Neural cell (in vitro differentiated cells): ENCODE data around the gene CATSPERD. TPM values are rescaled to one million over a fixed set of nuclear protein-coding genes. Genes with fewer than 3 reads are reported as not detected.

ENCODE experiments used
- H2AFZ ChIP-seq: fragments of 200-600, 300-800 bp; sonication (generic), shearing (Covaris generic); 2 replicates; pipeline ENCODE4 v1.6.0; 2014; ENCODE audit warnings: low read depth, mild to moderate bottlenecking, antibody characterized with exemption, low read length, moderate library complexity
- H3F3A ChIP-seq: fragments of 200-600 bp; shearing (Covaris generic); 2 replicates; pipeline ENCODE4 v1.6.1; 2016; ENCODE audit warnings: mild to moderate bottlenecking, moderate library complexity, mixed read lengths, antibody characterized with exemption, low read length; ENCODE audit not compliant: insufficient read depth, poor library complexity, severe bottlenecking
- H3K27ac ChIP-seq: fragments of 200-600, 300-800 bp; sonication (generic), shearing (Covaris generic); 2 replicates; pipeline ENCODE4 v1.5.1; 2014; ENCODE audit warnings: mild to moderate bottlenecking, low read length, moderate library complexity
- H3K27me3 ChIP-seq: fragments of 300-800, 200-600 bp; sonication (generic), shearing (Covaris generic); 2 replicates; pipeline ENCODE4 v1.6.0; 2014; ENCODE audit warnings: mild to moderate bottlenecking, low read depth, low read length, moderate library complexity; ENCODE audit not compliant: insufficient read depth
- H3K36me3 ChIP-seq: fragments of 300-800, 200-600 bp; sonication (generic), shearing (Covaris generic); 2 replicates; pipeline ENCODE4 v1.5.1; 2014; ENCODE audit warnings: mild to moderate bottlenecking, antibody characterized with exemption, low read length, moderate library complexity; ENCODE audit not compliant: insufficient read depth
- H3K4me2 ChIP-seq: fragments of 300-800, 200-600 bp; sonication (generic), shearing (Covaris generic); 2 replicates; pipeline ENCODE4 v1.6.0; 2014; ENCODE audit warnings: mild to moderate bottlenecking, low read length
- H3K4me3 ChIP-seq: fragments of 300-800, 200-600 bp; sonication (generic), shearing (Covaris generic); 2 replicates; pipeline ENCODE4 v1.5.1; 2014; ENCODE audit warnings: mild to moderate bottlenecking, low read length, moderate library complexity
- H3K79me2 ChIP-seq: fragments of 200-600 bp; shearing (Covaris generic); replicated peaks from 2 replicates; pipeline ENCODE4 v1.6.0; 2014; ENCODE audit warnings: mild to moderate bottlenecking, low read length, moderate library complexity; ENCODE audit not compliant: insufficient read depth
- H3K9ac ChIP-seq: fragments of 300-800, 200-600 bp; sonication (generic), shearing (Covaris generic); 2 replicates; pipeline ENCODE4 v1.6.1; 2016; ENCODE audit warnings: mild to moderate bottlenecking, low read length, mixed read lengths
- H3K9me2 ChIP-seq: fragments of 200-600 bp; shearing (Covaris generic); 2 replicates; pipeline ENCODE4 v1.6.1; 2016; ENCODE audit warnings: mild to moderate bottlenecking, low read length, mixed read lengths; ENCODE audit not compliant: insufficient read depth
- H3K9me3 ChIP-seq: fragments of 200-600, 300-800 bp; sonication (generic), shearing (Covaris generic); 2 replicates; pipeline ENCODE4 v1.6.1; 2016; ENCODE audit warnings: mild to moderate bottlenecking, mixed run types, low read length, moderate library complexity, mixed read lengths
- H4K20me1 ChIP-seq: fragments of 200-600 bp; shearing (Covaris generic); 2 replicates; pipeline ENCODE4 v1.6.1; 2016; ENCODE audit warnings: mild to moderate bottlenecking, mixed run types; ENCODE audit not compliant: insufficient read depth
- CTCF ChIP-seq: fragments of 450-650 bp; IDR thresholded peaks from 2 replicates; pipeline ENCODE4 v1.5.1; 2014; ENCODE audit warnings: antibody characterized with exemption, mild to moderate bottlenecking, moderate library complexity; ENCODE audit not compliant: poor library complexity, severe bottlenecking
- EP300 ChIP-seq: fragments of 450-650 bp; conservative IDR thresholded peaks from 2 replicates; pipeline ENCODE4 v1.6.1; 2014; ENCODE audit warnings: antibody characterized with exemption, mild to moderate bottlenecking, moderate library complexity; ENCODE audit not compliant: poor library complexity, severe bottlenecking
- EZH2 ChIP-seq: fragments of 200-600, 300-800 bp; shearing (Covaris generic), sonication (generic); IDR thresholded peaks from 2 replicates; pipeline ENCODE4 v1.6.1; 2014; ENCODE audit warnings: antibody characterized with exemption, low read length, borderline replicate concordance, mild to moderate bottlenecking; ENCODE audit not compliant: insufficient read depth, poor library complexity, severe bottlenecking
- MXI1 ChIP-seq: fragments of 450-650 bp; conservative IDR thresholded peaks from 2 replicates; pipeline ENCODE4 v1.6.1; 2014; ENCODE audit warnings: antibody characterized with exemption, mild to moderate bottlenecking; ENCODE audit not compliant: poor library complexity, severe bottlenecking
- POLR2AphosphoS5 ChIP-seq: IDR thresholded peaks from 2 replicates; pipeline ENCODE4 v1.6.1; 2012
- RAD21 ChIP-seq: fragments of 450-650 bp; conservative IDR thresholded peaks from 2 replicates; pipeline ENCODE4 v1.6.1; 2014; ENCODE audit warnings: antibody characterized with exemption, mild to moderate bottlenecking, moderate library complexity
- SMC3 ChIP-seq: fragments of 450-650 bp; conservative IDR thresholded peaks from 2 replicates; pipeline ENCODE4 v1.6.1; 2014; ENCODE audit warnings: antibody characterized with exemption, mild to moderate bottlenecking, moderate library complexity; ENCODE audit not compliant: poor library complexity
- TAF1 ChIP-seq: IDR thresholded peaks from 2 replicates; pipeline ENCODE4 v1.6.1; 2012; ENCODE audit warnings: low read depth
- polyA plus RNA-seq: library from polyadenylated mRNA; depleted of rRNA; stranded (reverse); fragments of >200 nt; gene quantifications from 2 replicates; pipeline ENCODE4 v1.2.3, GENCODE V29; 2014
- TF ChIP-seq, protein P1 (sequence below): IDR thresholded peaks from 2 replicates; pipeline ENCODE4 v1.6.1; 2012; ENCODE audit warnings: borderline replicate concordance

The CATSPERD gene
- polyA plus RNA-seq, 1 donor from 2014 or later = not detected

DNA sequence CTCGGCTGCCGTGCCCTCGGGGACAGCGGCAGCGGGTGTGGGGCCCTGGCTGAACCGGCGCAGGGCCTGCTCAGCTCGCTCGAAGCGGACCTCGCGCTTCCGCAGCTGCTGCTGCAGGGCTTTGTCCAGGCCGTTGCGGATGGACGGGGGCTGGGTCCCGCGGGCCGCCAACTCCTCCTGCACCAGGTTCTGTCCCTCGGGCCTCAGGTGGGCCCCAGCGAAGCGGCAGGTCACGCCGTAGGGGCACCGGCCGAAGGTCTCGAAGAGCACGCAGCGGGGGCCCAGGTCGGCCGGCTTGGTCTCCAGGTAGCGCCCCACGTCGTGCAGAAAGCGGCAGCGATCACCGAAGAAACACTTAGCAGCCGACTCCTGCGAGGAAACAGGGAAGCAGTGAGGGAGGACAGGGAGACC is 68.9 kb downstream of the CATSPERD start:
- Histone ChIP-seq H3K9ac (no peak overlapping the region), H3K4me3 (no peak overlapping the region), H3K27me3 (no peaks in the 10 kb centered on the region), H3K36me3 (no peaks in the 10 kb centered on the region), H2AFZ (no peak overlapping the region), H3F3A (no peaks in the 10 kb centered on the region), H3K9me2 (no peaks in the 10 kb centered on the region), H3K79me2 (no peaks in the 10 kb centered on the region), H3K27ac (no peak overlapping the region), H4K20me1 (no peaks in the 10 kb centered on the region), H3K9me3 (no peaks in the 10 kb centered on the region), H3K4me2 (no peak overlapping the region)
- no peak for TF ChIP-seq CTCF

DNA sequence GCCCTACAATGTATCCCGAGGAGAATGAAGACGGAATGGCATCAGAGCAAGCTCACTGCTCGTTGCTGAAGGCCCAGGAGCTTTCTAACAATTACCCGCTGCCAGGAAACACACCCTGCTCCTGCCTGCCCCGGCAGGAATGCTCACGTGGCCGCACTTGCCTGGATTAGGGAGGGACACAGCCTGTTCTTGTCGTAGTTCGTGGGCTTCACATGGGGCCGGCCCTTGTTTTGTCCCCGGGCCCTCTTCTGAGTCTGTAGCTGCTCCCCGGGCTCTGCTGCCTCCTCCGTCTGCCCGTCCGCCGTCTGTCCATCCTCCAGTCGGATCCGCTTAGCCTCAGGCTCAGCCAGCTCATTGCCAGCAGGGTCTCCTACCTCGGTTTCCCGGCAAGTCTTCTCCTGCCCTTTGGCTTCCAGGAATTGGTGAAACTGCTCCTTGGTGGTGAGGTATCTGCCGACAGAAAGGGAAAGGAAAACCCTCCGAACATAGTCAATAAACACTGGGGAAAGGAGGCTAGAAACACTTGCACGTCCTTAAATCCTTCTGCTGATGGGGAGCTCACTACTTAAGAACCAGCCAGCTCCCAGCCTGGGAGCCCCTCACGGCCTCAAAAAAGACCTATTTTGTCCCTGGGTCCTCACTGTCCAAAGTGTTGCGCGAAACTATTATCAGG is 69.6 kb downstream of the CATSPERD start:
- H3K27ac ChIP-seq = no peak overlapping the region
- TF ChIP-seq CTCF (no peak), MXI1 (no peak), EZH2 (no peak), POLR2AphosphoS5 (no peak), RAD21 (no peak), EP300 (no peak), TAF1 (no peak), SMC3 (no peak)
- TF ChIP-seq, protein P1, sequence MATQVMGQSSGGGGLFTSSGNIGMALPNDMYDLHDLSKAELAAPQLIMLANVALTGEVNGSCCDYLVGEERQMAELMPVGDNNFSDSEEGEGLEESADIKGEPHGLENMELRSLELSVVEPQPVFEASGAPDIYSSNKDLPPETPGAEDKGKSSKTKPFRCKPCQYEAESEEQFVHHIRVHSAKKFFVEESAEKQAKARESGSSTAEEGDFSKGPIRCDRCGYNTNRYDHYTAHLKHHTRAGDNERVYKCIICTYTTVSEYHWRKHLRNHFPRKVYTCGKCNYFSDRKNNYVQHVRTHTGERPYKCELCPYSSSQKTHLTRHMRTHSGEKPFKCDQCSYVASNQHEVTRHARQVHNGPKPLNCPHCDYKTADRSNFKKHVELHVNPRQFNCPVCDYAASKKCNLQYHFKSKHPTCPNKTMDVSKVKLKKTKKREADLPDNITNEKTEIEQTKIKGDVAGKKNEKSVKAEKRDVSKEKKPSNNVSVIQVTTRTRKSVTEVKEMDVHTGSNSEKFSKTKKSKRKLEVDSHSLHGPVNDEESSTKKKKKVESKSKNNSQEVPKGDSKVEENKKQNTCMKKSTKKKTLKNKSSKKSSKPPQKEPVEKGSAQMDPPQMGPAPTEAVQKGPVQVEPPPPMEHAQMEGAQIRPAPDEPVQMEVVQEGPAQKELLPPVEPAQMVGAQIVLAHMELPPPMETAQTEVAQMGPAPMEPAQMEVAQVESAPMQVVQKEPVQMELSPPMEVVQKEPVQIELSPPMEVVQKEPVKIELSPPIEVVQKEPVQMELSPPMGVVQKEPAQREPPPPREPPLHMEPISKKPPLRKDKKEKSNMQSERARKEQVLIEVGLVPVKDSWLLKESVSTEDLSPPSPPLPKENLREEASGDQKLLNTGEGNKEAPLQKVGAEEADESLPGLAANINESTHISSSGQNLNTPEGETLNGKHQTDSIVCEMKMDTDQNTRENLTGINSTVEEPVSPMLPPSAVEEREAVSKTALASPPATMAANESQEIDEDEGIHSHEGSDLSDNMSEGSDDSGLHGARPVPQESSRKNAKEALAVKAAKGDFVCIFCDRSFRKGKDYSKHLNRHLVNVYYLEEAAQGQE = no peak
- no peak overlapping the region for H3K9ac ChIP-seq
- H3K27me3 ChIP-seq = no peaks in the 10 kb centered on the region
- peak overlapping the region; percentile 74 for H3K4me2 ChIP-seq
- H3K79me2 ChIP-seq = no peaks in the 10 kb centered on the region
- no peak overlapping the region for H2AFZ ChIP-seq
- no peaks in the 10 kb centered on the region for H3K9me2 ChIP-seq
- no peaks in the 10 kb centered on the region for H4K20me1 ChIP-seq
- H3K36me3 ChIP-seq = no peaks in the 10 kb centered on the region
- H3F3A ChIP-seq = no peaks in the 10 kb centered on the region
- peak overlapping the region; percentile 86 for H3K4me3 ChIP-seq
- H3K9me3 ChIP-seq = no peaks in the 10 kb centered on the region
